NCI-H2171 treated with DMSO at 0.1 percent for 48 hours (cell line): ENCODE results near the gene ARPIN.
"Not testable (repeated sequence)": the region's sequence is repeated elsewhere in the genome, so short reads cannot be mapped to it uniquely, and the experiment has no call there.

Source experiments
- DNase-seq: peaks from one replicate; lab custom pipeline; 2025; lab: John Stamatoyannopoulos, UW

Gene ARPIN

DNA sequence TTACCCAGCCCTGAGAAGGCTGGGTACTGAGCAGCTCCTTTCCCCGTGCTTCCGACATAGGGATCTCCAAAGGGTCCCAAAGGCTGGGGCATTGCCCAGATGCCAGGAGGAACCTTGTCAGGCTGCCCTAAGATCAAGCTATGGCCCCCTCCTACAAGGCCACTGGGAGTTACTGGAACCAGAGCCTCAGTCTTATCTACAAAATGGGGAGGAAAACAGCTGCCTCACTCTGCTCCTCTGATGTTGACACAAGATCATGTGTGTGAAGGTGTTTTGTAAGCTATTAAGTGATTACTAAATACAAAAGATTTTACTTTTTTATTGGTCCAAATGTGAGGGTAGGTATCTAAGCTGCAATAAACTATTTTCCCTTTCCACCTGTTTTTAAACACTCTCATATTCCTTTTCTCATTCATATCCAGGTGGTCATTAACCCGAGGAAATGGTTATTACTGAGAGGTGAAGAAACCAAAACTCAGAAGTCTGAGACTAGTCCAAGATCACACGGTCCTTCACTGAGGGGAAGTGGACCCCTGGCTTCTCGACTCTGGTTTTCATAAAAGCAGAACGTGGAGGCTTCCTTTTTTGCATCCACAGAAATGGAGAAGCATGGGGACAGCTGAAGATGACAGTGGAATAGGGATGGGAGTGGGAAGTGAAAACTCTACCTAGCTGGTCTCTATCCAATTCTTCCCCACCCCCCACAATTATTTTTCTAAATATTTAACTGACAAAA lies 1.7 kb downstream of the ARPIN start:
- DNase-seq: no peak

DNA sequence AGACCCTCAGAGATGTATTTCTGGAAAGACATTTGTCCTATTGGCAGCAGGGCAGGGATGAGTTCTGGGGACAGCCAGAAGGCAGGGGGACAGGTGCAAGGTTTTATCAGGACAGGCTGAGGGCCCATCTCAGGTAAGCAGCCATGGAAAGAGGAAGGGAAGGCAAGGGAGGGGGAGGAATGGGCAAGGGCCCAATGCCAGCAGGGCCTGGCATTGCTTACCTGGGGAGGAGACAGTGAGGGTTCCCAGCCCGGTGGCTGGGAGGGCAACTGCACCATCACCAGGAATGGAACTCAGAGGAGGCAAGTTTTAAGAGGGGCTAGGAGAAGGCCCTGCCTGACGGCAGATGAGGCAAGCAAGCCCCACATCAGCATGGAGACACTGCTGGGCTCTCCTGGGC lies 3.1 kb downstream of the ARPIN start:
- no peak for DNase-seq

DNA sequence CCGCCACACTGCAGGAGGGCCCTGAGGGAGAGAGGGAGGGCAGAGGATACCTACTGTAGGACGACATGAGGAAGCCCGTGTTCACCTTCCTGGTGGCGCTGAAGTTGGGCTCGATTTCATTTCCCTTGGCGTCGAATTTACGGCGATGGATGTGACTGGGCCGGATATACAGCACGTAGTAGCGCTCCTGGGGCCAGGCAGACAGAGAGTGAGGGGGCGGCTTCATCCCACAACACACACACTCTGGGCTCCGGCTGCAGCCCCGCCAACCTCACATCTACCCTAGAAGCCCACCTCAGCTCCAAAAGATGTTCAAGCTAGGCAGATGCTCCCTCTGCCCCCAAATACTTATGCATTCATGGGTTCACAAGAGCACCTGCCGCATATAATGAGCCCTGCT lies 4.5 kb downstream of the ARPIN start:
- DNase-seq: no peak

DNA sequence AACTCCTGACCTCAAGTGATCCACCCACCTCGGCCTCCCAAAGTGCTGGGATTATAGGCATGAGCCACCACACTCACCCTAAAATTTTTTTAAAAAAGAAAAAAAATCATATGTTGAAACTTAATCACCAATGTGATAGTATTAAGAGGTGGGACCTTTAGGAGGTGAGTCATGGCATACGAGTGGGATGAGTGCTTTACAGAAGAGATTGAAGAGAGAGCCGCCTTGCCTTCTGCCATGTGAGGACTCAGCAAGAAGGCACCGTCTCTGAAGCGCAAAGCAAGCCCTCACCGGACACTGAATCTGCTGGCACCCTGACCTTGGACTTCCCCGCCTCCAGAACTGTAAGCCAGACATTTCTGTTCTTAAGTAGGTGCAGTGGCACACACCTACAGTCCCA lies 5.5 kb downstream of the ARPIN start:
- no peak for DNase-seq

DNA sequence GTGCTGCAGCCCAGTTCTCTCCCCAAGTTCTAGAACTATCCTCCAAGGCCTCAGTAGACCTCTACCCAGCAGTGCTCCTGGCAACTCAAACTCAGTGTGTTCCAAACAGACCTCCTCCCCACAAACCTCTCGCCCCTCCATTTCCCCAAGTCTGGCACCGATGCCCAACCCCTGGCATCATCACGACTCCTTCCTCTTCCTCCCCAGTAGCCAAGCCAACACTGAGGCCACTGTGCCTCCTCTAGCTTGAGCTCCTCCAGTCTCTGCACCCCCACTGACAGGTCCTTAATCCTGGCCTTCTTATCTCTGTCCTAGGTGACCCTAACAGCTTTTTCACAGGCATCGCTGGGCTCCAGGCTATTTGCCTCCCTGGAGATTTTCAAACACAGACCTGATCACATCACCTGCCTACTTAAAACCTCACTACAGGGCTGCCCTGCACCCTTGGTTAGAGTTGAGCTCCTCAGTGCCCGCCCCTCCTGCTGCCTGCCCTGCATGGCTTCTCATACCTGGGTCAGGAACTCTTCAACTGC lies 6.8 kb downstream of the ARPIN start:
- DNase-seq: no peak

DNA sequence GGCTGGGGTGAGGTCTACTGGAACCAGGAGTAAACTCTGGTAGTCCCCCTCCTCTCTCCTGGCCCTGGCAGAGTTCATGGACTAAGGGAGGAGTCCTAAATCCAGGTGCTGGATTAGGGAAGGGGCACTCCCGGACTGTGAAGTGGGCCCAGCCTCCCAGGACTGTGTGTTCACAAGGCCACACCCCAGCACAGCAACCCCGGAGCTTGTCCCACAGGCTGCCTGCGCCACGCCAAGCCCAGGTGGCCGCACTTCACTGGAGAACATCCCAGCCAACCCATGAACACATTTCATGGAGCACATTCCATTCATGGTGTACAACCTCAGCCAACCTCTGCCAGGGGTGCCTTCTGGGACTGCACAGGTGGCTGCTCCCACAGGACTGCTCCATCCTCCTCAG lies 8.2 kb downstream of the ARPIN start:
- no peak for DNase-seq

DNA sequence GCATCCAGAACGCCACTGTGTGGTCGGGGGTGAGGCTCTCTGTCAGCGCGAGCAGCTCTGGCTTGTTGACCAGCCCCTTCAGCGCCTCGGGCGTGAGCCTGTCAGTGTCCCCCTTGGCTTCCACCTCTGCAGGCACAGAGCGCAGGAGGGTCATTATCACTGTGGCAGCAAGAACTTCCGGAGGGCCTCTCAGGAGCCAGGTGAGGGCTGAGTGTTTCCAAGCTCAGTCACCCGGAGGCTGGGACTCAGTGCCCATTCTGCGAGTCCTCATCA lies 9.0 kb downstream of the ARPIN start:
- DNase-seq: no peak

DNA sequence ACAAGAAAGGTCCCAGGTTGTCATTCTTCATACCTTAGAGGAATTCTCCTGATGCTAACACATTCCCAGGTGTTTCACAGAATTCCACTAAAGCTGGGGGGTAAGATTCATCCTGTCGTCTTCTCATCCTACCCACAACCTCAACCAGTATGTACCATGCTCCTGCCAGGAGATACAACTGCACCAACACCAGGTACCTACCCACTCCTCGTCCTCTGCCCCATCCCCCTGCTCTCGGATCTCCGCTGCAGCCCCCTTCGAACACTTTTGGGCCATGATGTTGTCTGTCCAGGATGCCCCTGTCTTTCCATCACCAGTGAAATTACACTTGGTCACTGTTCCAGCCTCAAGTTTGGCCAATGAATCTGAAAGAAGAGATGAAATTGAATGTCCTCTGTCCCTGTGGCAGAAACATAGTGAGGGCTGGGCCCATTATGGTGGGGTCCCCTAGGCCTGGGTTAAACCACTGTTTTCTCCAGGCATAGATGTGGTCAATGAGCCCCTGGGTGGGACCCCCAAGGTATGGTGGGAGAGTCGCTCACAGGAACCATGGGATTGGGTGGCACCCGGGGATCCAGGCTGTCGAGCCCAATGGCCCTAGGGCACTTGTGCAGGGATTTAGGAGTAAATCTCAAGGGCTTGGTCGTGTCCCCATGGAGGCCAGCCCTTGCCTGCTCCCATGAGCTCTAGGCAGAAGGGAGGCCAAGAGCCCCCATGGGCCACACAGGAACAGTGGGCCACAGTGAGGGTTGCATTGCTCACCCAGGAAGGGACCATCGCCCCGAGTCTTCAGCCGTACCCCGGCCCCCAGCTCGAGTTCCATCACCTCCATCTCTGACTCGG lies 9.5 kb downstream of the ARPIN start:
- DNase-seq: no peak

DNA sequence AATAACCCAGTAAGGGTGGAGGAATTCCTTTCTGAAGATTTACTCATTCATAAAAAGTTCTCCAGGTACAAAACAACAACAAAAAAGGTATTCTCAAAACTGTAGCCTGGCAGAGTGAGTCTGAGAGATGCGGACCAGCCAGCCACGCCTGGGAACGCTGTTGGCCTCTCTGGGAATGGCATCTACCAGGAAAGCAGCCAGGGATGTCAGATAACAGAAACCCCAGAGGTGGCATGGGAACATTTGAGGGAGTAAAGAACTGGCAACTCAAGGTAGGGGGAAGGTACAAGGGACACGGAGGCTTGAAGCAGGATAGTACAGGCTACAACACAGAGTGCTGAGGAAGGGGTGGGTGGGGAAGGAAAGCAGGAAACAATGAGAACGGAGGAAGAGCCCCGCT lies 11.9 kb downstream of the ARPIN start:
- DNase-seq: no peak

DNA sequence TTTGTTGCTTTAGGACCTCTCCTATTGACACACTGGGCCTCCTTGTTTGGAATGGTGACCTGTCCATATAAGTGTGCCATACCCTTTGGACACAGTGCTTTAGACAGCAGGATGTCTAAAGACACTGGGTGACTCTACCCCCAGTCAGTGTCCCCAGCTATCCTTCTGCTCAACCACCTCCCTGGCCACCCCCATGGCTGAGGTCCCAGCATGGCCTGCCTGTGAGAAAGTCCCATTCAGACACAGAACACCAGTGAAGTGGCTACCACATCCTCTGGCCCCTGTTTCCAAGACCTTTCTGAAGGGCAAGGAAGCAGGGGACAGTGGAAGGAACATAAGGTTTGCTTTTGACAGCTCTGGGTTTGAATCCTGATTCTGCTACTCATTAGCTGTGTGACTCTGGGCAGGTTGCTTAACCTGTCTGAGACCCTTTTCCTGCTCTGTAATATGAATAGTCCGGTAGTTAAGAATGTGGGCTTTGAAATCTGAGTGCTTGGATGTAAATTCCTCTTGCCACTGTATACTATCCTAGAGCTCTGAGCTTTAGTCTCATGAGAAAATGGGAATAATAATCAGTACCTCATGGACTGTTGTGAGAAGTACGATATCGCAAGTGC lies 12.7 kb downstream of the ARPIN start:
- no peak for DNase-seq

DNA sequence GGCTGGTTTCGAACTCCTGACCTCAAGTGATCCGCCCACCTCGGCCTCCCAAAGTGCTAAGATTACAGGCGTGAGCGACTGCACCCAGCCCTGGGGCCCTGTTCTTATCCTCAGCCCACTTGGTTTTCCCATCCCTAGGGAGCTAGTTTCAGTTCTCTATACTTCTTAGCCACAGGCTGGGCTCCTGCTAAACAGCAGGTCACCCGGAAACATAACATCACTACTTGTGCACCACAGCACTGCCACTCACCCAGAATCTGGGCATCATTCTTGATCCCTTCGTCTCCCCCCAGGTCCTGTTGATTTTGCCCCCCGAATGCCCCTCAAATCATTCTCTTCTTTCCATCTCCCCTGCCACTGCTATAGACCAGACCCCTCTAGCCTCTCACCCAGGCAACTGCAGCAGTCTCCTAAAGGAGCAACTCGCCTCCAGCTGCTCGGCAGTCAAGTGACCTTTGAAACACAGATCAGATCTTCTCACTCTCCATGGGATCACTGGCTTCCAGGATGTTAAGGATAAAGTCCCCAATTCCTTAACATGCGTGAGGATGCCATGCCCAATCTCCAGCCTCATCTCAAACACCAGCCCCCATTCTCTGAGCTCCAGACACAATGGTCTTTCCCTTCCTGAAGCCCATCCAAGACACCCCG lies 13.3 kb downstream of the ARPIN start:
- no peak for DNase-seq

DNA sequence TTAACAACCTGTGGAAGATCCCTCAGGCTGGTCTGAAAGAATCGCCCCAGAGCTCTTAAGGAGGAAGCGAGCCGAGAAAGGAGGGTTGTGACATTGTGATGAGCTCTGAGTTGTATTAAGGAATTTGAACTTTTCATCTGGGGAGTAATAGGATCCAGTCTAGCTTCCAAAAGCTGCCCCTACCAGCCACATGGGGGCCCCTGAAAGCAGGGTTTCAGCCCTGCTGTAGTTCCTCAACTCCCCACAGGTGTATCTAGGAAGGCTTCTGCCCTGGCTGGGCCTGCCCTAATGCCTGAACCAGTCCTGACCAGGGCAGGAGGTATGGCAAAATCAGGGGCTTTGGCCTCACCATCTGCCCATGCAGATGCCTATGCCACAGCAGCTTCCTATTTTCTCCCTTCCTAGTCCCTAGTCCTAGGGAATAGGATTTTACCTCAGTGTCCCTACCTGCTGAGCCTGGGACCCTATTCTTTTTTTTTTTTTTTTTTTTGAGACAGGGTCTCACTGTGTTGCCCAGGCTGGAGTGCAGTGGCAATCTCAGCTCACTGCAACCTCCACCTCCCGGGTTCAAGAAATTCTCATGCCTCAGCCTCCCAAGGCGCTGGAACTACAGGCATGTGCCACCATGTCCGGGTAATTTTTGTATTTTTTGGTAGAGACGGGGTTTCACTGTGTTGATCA lies 14.0 kb downstream of the ARPIN start:
- DNase-seq: peak; percentile 65

DNA sequence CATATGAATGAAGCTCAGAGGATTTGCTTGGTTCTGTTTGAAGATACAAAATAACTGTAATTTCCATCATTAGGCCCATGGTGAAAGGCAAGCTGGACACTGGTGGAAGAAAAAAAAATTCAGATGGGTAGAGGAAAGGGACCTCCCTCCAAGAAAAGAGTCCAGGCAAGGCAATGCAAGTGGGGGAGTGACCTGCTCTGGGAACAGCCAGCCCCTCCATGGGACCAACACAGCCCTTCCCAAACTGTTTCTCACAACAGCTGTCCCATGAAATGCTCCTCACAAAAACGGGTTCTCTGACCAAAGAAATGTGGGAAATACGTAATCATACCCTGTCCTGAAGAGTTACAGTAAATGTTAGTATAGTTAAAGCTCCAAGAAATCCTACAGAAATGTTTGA lies 14.6 kb downstream of the ARPIN start:
- DNase-seq: no peak

DNA sequence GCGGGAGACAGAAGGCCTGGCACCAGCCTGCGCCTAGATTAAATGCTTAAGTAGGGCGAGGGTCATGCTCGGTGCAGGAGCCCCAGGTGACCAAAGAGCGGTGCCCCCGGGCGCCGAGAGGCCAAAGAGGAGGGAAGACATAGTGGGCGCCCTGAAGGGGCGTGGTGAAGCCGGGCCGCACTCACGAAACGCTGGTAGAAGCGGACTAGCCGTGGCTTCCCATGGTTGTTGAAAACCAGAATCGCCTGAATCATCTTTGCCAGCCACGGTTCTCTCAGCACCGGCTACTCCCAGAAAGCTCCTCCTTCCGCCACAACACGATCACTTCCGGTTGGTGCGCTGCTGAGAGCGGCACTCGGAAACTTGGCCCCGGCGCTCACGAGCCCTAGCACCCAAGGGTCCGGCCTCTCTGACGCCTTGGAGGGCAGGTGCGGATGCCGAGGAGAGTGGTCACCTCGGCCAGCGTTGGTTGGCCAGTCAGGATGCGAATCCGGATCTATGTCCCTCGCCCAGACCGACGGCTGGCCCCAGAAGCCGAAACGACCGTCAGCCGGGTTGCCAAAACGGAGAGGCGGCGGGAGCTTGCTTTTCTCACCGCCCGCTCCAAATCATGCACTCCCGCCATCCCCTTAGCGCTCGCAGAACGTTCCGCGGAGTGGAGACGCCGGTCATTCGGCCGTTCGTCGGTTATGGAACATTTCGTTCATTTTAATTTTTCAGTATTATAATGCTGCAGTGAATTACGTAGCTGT lies 18.9 kb downstream of the ARPIN start, which contains the start of gene AP3S2:
AP3S2 (minus strand) TSS at position 299 of the 752 bp plus-strand sequence; CDS start at position 254, 45 bp downstream.
- peak; percentile 91 for DNase-seq

DNA sequence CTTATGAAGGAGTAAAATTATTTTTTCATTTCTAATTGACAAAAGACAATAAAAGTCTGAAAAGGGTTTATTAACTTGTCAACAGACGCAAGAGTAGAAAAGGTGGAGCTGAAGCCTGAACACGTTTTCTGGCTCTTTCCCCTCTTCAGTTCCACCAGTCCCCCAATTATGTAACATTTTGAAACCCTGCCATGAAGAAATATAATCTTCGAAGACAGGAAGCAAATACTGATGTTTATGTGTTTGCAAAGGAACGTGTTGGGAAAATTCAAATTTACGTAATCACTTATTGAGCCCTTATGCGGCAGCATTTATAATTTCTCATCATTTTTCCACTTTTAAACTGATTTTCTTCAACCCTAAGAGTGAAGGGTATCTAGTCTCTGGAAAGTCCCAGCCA lies 19.7 kb downstream of the ARPIN start:
- no peak for DNase-seq

DNA sequence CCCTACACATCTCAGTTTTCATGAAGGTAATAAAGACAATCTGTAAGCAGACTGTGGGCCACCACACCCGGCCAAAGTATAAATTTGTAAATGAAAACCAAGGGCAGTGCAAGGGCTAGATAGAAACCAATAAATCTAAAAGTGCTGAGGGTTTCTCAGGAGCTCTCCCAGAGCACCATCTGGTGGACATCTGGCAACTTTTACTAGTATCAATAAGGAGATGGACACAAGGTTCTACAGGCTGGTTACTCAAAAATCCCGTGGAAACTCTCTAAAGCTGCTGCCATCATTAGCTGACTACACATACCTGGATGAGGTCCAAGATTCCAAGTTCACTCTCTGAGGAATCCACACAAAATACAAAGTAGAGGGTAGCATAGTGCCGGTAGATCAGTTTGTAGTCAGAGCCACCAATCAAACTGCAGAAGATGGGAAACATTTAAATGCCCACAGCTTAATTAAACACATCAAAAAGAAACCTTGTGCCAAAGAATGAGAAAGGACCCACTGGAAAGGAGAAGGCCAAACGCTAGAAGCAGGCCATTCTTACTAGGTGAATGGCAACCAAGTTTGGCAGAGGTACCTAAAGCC lies 24.4 kb downstream of the ARPIN start:
- peak; percentile 20 for DNase-seq

DNA sequence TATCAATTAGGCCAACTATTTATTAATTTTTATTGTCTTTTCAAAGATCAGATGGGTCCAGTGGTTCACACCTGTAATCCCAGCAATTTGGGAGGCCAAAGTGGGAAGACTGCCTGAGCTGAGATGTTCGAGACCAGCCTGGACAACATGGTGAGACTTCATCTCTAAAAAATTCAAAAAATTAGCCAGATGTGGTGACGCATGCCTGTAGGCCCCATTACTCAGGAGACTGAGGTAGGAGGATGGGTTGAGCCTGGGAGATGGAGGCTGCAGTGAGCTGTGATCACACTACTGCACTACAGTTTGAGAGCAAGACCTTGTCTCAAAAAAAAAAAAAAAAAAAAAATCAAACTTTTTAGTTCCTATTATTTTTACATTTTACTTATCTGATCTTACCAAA lies 27.1 kb downstream of the ARPIN start:
- DNase-seq: no peak

DNA sequence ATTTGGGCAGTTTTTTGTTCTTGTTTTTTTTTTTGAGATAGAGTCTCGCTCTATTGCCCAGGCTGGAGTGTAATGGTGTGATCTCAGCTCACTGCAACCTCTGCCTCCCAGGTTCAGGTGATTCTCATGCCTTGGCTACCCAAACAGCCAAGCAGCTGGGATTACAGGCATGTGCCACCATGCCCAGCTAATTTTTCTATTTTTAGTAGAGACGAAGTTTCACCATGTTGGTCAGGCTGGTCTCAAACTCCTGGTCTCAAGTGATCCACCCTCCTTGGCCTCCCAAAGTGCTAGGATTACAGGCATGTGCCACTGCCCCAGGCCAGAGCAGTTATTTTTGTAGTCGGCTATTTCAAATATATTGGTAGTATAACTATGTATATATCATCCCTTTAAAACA lies 27.6 kb downstream of the ARPIN start:
- not testable (repeated sequence) for DNase-seq

DNA sequence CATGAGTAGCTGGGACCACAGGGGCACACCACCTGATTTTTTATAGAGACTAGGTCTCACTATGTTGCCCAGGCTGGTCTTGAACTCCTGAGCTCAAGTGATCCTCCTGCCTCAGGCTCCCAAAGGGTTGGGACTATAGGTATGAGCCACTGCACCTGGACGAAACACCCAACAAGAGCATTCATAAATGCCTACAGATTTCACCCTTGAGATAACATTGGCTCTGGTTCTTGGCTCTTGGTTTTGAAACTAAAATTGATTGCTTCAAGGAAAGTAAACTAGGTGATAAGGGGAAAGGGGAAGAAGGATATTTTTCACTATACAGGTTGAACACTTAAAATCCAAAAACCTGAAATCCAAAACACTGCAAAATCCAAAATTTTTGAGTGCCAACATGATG lies 29.2 kb downstream of the ARPIN start:
- no peak for DNase-seq

DNA sequence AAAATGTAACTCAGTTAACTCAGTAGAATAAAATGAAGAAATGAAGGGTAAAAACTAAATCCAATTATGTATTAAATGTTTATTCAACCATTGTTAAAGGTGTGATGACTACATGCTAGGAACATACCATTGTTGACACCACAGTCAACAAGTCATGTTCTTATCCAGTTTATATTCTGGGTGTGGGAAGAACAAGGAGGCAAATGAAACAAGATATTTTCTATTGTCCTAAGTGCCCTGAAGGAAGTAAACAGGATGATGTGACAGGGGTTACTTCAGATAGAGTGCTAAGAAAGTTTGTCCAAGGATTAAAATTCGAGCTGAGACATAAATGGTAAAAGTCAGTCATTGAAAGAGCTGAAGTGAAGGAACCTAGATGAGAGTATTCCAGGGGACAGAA lies 32.0 kb downstream of the ARPIN start:
- DNase-seq: no peak

DNA sequence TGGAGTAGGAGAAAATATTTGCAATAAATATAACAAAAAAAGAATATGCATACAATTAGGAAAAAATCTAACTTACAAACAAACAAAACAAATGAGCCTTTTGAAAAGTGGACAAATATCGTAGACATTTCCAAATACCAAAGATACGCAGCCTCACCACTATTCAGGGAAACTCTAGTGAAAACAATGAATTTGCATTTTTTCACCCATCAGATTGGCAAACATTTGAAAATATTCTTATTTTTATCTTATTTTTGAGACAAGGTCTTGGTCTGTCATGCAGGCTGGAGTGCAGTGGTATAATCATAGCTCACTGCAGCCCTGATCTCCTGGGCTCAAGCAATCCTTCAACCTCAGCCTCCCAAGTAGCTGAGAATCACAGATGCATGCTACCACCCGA lies 34.4 kb downstream of the ARPIN start:
- no peak for DNase-seq
